Measurements from ENCODE around the gene MRTFA.

The MRTFA gene

GRCh38 chr22:40413873-40414272, 222.6 kb downstream of the MRTFA start:
- H3K4me3 ChIP-seq (ENCODE audit: low read depth, low read length) = no peak overlapping the region
- peaks cover 70% of the 10 kb centered on the region for H3K36me3 ChIP-seq (replicated peaks)
- no peaks in the 10 kb centered on the region for H3K27me3 ChIP-seq (replicated peaks)
- in situ Hi-C loops (cut with HindIII; ENCODE audit: low pct_ligation_motif_present, low sequenced_read_pairs) = no loop called here
- no peak overlapping the region for H3K27ac ChIP-seq
- DNase-seq = no peak
- no peak for TF ChIP-seq CTCF (IDR thresholded peaks at IDR 0.05; ENCODE audit: low read depth, low read length, missing control alignments)

DNA sequence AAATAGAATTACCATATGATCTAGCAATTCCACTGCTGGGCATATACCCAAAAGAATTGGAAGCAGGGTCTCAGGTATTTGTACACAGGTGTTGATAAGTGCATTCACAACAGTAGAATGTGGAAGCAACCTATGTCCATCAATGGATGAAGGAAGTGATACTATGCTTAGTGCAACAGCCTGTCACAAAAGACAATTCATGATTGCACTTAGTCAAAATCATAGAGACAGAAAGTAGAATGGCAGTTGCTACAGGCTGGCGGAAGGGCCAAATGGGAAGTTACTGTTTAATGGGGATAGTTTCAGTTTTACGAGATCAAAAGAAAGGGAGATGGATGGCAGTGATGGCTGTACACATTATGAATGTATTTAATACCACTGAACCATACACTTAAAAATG, 224.1 kb downstream of the MRTFA start:
- no peaks in the 10 kb centered on the region for H3K27me3 ChIP-seq (replicated peaks)
- no peak for TF ChIP-seq CTCF (IDR thresholded peaks at IDR 0.05; ENCODE audit: low read depth, low read length, missing control alignments)
- DNase-seq = no peak
- no peak overlapping the region for H3K4me3 ChIP-seq (ENCODE audit: low read depth, low read length)
- H3K36me3 ChIP-seq (replicated peaks) = peaks cover 73% of the 10 kb centered on the region
- H3K27ac ChIP-seq = no peak overlapping the region
- in situ Hi-C loops (cut with HindIII; ENCODE audit: low pct_ligation_motif_present, low sequenced_read_pairs) = no loop called here

GRCh38 chr22:40411506-40411861, 225.0 kb downstream of the MRTFA start:
- H3K36me3 ChIP-seq (replicated peaks) = peaks cover 76% of the 10 kb centered on the region
- H3K27ac ChIP-seq = no peak overlapping the region
- no peak overlapping the region for H3K4me3 ChIP-seq (ENCODE audit: low read depth, low read length)
- in situ Hi-C loops (cut with HindIII; ENCODE audit: low pct_ligation_motif_present, low sequenced_read_pairs) = no loop called here
- DNase-seq = no peak
- no peaks in the 10 kb centered on the region for H3K27me3 ChIP-seq (replicated peaks)
- TF ChIP-seq CTCF (IDR thresholded peaks at IDR 0.05; ENCODE audit: low read depth, low read length, missing control alignments) = no peak

DNA sequence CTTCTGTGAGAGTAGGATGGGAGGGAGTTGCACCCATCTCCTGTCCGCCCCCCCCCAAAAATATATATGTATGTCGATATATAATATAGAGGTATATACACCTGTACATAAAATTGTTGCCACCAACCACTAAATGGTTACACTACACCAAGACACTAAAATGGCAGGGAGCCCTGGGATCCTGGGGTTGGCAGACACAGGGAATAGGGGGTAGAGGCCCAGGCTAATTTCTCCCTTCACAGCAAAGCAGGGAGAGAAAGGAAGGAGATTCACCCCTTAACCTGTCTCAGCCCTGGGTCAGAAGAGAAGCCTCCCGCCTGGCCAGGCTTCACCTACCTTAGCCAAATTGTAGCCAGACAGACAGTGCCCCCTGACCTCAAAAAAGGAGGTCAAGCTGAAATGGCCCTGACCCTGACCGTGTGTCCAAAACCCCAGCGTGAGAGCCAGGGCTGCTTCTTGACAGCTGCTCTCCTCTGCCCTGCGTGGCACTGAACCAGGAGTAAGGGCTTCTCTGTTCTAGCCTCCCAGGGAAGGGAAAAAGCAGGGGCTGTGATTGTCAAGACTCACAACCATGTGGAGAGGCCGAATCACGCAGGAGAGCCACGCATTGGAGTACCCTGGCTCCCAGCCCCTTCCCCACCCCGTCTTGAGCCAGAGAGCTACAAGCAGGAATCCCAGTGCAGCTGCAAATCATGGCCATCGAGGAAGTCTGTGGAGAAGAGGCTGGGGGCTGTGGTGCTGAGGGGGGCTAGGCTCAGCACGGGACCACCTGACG, 225.6 kb downstream of the MRTFA start:
- no peak for DNase-seq
- TF ChIP-seq CTCF (IDR thresholded peaks at IDR 0.05; ENCODE audit: low read depth, low read length, missing control alignments) = no peak
- peaks cover 76% of the 10 kb centered on the region for H3K36me3 ChIP-seq (replicated peaks)
- no peak overlapping the region for H3K27ac ChIP-seq
- H3K27me3 ChIP-seq (replicated peaks) = no peaks in the 10 kb centered on the region
- in situ Hi-C loops (cut with HindIII; ENCODE audit: low pct_ligation_motif_present, low sequenced_read_pairs) = no loop called here
- H3K4me3 ChIP-seq (ENCODE audit: low read depth, low read length) = no peak overlapping the region

GRCh38 chr22:40410272-40410671, 226.2 kb downstream of the MRTFA start:
- no peak for TF ChIP-seq CTCF (IDR thresholded peaks at IDR 0.05; ENCODE audit: low read depth, low read length, missing control alignments)
- no peak for DNase-seq
- H3K27ac ChIP-seq = no peak overlapping the region
- peaks cover 78% of the 10 kb centered on the region for H3K36me3 ChIP-seq (replicated peaks)
- in situ Hi-C loops (cut with HindIII; ENCODE audit: low pct_ligation_motif_present, low sequenced_read_pairs) = no loop called here
- no peak overlapping the region for H3K4me3 ChIP-seq (ENCODE audit: low read depth, low read length)
- no peaks in the 10 kb centered on the region for H3K27me3 ChIP-seq (replicated peaks)

- in situ Hi-C loops (cut with HindIII; ENCODE audit: low pct_ligation_motif_present, low sequenced_read_pairs) = no loop called here
- no peak for TF ChIP-seq CTCF (IDR thresholded peaks at IDR 0.05; ENCODE audit: low read depth, low read length, missing control alignments)
- H3K36me3 ChIP-seq (replicated peaks) = peaks cover 85% of the 10 kb centered on the region
Observed at GRCh38 chr22:40409613-40410113, 226.9 kb downstream of the MRTFA start.

More at GRCh38 chr22:40409613-40410113, 226.9 kb downstream of the MRTFA start:
- H3K27ac ChIP-seq = no peak overlapping the region
- no peaks in the 10 kb centered on the region for H3K27me3 ChIP-seq (replicated peaks)
- no peak for DNase-seq
- no peak overlapping the region for H3K4me3 ChIP-seq (ENCODE audit: low read depth, low read length)

Data from brain microvascular endothelial cell (primary cell).